CD4-positive, alpha-beta T cell treated with Interleukin-17A for 1 hour (primary cell): Measurements from ENCODE around the gene PRH2.

ENCODE experiments used
- DNase-seq: peaks from one replicate; pipeline ENCODE4 v3.0.0-alpha.2; 2020

PRH2 gene

DNA sequence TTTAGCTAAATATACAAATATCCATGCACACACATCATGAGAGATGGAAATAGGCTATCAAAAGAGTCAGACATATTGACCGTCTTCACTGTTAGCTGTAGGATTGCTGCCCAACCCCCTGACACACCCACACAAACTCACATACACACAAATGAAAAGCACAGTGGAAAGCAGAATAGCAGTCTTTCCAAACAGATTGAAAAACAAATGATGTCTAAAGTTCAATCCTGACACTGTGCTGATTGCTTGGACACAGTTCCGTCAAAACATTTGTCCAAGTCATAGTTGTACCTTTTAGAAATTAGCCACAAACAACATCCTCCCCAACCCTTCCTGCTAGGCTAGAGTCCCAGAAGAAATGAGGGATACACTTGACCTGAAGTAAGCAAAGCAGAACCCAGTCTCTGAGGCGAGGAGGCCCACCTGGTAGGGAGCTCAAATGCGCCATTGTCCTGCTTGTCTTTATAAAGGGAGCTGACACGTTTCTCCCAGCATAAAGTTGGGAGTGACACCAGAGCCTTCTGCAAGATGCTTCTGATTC lies at the start of gene PRH2:
Gene PRH2 (plus strand): TSS at position 491 of the 541 bp plus-strand sequence. CDS start 38 bp downstream, at position 529.
- no peak for DNase-seq

DNA sequence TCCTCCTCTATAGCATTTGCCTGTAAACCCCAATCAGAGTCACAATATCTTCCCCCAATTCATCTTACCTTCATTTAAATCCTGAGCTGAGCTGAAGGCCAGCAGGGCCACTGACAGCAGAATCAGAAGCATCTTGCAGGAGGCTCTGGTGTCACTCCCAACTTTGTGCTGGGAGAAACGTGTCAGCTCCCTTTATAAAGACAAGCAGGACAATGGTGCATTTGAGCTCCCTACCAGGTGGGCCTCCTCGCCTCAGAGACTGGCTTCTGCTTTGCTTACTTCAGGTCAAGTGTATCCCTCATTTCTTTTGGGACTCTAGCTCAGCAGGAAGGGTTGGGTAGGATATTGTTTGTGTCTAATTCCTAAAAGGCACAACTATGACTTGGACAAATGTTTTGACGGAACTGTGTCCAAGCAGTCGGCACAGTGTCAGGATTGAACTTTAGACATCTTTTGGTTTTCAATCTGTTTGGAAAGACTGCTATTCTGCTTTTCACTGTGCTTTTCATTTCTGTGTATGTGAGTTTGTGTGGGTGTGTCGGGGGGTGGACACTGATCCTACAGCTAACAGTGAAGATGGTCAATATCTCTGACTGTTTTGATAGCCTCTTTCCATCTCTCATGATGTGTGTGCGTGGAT lies 44.8 kb upstream of the PRH2 start, which contains the start of gene PRH1:
Gene PRH1 (minus strand): TSS at position 170 of the 640 bp plus-strand sequence. CDS start 38 bp downstream, at position 132.
- no peak for DNase-seq

DNA sequence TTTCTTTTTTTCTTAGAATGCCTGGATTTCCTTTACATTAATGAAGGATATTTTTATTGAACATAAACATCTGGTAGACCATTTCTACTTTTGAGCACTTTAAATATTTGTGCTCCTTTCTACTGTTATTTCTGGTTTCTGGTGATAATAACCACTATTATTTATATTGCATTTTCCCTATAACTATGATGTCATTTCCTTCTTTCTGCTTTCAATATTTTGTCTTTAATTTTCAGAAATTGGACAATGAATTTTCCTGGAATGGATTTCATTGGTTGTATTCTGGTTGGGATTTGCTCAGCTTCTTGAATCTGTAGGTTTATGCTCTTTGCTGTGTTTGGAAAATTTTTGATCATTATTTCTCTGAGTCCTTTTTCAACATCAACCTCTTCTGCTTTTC lies 39.8 kb upstream of the PRH2 start:
- DNase-seq: no peak

DNA sequence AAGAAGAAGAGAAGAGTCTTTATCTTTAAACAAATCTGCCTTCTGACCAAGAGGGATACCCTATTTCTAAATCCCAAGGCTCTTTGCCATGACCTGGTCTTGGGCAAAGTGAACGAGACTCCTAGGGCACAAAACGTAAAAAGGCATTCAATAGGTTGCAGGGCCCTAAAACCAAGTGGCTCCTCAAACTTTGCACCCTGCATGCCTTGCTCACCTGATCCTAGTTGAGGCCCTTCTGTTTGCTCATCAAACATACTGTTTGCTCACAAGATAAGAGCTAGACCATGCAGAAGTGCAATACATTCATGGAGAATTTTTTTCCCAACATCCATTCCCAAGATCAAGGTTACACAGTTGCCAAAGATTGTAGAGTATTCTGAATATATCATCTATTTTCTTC lies 37.1 kb upstream of the PRH2 start:
- DNase-seq: no peak

DNA sequence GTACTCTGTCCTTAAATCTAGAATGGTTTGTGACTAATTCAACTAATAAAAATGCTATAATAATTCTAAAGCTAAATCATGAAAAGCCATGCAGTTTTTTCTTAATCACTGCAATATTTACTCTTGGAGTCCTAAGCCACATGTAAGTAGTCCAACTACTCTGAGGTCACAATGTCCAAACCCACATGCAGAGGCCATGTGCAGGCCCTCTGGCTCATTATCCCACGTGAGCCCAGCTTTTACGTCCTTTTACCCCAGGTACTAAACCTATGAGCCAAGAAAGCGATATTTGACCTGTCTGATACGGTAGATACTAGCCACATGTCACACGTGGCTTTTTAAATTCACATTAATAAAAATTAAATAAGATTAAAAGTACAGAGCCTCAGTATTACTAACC lies 32.2 kb upstream of the PRH2 start:
- DNase-seq: no peak

DNA sequence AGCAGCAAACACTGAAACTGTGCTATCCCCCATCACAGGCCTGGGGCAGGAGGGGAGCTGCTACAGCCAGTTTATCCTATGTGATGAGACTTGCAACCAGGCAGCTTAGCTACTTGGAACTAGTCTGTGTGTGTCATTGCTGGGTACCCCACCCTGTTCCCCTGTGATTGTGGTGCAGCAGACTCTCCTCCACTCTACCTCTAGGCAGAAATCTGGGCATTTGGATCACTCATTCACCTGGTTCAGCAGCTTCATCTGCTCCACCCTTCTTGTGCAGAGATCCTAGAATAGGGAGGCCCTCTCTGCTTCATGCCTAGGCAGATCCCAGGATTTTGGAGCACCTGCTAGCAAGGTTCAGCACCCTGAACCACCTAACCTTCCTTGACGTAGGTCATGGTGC lies 28.5 kb upstream of the PRH2 start:
- DNase-seq: no peak

DNA sequence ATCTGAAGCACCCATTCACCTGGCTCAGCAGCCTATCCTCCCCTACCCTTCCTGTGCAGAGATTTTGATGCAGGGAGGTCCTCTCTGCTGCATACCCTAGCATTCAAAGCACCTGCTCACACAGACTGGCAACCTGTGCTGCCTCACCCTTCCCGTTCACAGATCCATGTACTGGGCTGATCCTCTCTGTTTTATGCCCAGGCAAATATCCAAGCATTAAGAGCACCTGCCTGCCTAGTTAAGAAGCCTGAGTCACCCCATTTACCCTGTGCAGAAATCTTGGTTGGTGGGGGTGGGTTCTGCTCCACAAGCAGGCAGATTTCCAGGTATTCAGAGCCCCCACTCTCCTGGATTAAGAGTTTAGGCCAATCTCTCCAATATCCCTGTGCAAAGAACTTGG lies 28.1 kb upstream of the PRH2 start:
- no peak for DNase-seq

DNA sequence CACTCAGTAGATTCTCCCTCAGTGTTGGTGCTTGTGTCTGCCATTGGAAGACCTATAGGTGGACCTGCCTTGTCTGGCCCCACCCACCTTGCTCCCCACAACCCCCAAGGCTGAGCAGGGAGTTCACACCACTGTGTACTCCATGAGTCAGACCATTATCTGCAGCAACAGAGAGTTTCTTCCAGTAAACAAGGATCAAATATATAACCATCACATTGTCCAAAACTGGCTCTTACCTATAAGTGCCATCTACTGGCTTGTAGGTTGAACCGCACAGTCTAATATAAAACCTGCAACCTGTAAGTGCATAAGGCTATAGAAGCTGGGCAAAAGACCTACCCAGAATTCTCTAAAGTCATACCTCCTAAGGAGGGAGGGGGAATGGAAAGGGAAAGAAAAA lies 27.6 kb upstream of the PRH2 start:
- no peak for DNase-seq

DNA sequence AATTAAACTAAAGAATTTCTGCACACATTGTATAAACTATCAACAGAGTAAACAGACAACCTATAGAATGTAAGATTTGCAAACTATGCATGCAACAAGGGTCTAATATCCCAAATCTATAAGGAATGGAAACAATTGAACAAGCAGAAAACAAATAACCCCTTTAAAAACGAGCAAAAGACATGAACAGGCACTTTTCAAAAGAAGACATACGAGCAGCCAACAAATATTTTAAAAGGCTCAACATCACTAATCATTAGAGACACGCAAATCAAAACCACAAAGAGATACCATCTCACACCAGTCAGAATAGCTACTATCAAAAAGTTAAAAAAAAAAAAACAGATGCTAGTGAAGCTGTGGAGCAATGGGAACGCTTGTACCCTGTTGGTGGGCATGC lies 24.4 kb upstream of the PRH2 start:
- DNase-seq: no peak

DNA sequence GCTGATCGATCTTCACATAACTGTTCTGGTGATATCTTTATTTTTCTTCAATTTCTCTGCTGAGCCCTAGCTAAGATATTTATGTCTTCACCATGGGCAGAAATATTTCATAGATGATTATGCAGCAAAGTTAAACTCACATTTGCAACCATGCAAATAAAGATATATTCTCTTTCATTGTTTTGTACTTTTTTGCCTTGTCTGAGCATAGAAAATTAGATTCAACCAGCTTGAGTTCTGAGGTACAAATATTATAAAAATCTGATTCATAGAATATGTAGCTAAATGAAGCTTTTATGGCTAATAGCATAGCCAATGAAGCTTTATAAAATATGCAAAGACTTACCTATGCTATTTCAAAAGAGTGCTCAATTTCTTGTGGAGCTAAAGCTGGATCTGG lies 19.6 kb upstream of the PRH2 start, which contains the start of gene TAS2R13:
Gene TAS2R13 (minus strand): TSS at position 101 of the 400 bp plus-strand sequence. CDS start 264 bp downstream, outside the sequence.
- no peak for DNase-seq

DNA sequence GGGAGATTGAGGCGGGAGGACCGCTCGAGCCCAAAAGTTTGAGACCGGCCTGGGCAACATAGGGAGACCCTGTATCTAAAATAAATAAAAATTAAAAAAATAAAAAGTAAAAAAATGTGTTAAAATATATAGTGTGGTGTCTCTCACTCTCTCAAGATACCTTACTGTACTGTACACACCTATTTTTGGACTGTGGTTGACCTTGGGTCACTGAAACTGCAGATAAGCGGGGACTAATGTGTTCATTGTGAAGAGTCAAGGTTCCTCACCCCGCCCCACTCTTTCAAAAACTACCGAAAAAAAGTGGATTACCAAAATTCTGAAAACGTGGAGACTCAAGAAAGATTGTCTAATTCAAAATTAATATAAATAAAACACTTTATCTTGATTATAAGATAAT lies 18.7 kb upstream of the PRH2 start:
- no peak for DNase-seq

DNA sequence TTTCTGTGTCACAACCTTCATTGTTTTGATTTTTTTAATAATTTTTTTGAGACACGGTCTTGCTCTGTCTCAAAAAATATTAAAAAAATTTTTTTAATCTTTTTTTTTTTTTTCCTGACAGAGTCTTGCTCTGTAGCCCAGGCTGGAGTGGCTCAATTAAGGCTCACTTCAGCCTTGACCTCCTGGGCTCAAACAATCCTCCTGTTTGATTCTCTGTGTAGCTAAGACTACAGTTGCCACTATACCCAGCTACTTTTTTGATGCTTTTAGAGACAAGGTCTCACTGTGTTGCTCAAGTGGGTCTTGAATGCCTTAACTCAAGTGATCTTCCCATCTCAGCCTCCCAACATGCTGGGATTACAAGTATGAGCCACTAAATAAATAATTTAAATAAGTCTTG lies 9.2 kb upstream of the PRH2 start:
- no peak for DNase-seq

DNA sequence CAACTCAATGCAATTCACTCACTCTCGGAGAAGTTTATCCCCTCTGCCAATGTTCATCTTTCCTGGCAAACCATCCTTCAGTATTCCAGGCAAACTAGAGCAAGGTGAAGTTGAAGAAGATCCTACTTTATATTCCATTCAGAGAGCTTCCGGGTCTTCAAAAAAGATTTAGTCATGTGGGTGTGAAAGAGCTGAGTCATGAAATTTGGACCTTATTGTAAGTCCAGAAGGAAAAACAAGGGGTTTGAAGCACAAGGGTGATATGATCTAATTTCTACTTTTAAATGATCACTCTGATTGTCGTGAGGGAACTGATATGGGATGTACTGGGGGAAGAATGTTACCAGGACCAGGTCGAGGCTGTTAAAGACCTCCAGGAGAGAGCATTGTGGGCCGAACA lies 2.8 kb upstream of the PRH2 start:
- DNase-seq: no peak

DNA sequence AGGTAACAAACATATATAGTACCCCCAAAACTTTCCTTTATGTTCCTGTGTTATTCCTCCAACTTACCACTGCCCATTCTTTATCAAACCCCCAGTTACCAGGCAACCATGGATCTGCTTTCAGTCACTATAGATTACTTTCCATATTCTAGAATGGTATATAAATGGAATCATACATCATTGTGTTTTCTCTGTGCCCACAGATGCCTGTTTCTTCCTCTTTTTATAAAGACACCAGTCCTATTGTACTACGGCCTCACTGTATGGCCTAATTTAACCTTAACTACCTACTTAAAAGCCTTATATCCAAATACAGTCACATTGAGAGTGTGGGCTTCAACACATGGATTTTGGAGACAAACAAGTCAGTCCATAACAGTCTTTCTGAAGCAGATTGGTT lies 7.5 kb downstream of the PRH2 start:
- DNase-seq: no peak

DNA sequence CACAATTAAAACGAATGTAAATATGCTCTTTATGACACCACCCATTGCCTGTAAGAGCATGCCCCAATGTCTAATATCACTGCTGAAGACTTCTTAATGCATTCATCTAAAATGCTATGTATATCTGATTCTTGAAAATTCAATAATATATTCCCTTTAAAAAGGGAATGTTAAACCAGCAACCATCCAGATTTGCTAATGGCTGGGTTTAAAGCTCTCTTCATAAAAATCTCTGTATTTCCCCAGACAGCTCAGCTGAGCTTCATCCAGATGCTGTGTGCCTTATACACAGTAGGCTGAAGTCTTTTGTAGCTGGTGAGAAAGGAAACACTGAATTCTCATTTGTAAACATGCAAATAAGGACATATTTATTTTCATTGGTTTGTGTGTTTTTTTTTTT lies 10.1 kb downstream of the PRH2 start, which contains the start of gene TAS2R14:
Gene TAS2R14 (minus strand): TSS at position 101 of the 400 bp plus-strand sequence. CDS start 56 bp downstream, at position 45.
- DNase-seq: no peak

DNA sequence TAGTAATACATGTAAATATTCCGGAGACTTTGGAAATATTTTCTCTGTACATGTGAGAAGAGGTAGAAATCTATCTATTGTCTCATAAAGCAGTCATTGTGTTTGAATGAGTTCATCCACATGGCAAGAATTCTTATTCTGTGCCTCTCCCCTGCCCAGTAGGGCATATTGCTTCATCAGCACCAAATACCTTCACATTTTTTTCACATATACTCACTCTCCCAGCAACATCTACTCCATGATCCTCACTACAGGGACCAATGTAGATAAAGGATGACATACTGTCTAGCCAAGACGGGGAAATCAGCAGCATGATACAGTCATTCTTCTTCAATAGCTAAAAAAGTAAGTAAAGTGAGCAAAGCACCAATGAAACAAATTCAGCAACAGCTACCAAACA lies 11.4 kb downstream of the PRH2 start:
- no peak for DNase-seq

DNA sequence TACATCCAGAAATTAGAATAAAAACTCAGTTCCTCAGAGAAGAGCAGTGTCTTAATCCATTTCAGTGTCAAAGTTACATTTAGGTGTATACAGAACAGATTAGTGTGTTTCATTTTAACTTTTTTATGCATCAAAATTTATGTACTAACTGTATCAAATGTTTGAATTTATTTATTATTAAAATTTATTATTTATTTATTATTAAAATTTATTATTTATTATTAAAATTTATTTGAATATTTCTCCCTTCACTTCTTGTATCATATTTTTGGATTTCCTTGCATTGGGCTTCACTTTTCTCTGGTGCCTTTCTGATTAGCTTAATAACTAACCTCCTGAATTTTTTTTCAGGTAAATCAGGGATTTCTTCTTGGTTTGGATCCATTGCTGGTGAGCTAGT lies 12.3 kb downstream of the PRH2 start:
- no peak for DNase-seq

DNA sequence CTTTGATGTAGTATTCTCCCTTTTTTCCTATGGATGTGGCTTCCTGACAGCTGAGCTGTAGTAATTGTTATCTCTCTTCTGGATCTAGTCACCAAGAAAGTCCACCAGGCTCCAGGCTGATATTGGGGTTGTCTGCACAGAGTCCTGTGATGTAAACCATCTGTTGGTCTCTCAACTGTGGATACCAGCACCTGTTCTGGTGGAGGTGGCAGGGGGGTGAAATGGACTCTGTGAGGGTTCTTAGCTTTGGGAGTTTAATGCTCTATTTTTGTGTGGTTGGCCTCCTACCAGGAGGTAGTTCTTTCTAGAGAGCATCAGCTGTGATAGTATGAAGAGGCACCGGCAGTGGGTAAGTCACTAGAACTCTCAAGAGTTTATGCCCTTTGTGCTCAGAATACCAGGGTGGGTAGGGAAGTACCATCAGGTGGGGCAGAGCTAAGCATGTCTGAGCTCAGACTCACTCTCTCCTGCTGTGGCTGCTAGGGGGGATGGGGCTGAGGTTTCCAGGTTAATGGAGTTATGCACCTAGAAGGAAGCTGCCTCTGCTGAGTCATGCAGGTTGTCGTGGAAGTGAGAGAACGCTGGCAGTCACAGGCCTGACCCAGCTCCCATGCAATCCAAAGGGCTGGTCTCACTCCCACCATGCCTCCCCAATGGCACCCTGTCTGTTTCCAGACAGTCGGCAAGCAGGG lies 13.0 kb downstream of the PRH2 start:
- no peak for DNase-seq

DNA sequence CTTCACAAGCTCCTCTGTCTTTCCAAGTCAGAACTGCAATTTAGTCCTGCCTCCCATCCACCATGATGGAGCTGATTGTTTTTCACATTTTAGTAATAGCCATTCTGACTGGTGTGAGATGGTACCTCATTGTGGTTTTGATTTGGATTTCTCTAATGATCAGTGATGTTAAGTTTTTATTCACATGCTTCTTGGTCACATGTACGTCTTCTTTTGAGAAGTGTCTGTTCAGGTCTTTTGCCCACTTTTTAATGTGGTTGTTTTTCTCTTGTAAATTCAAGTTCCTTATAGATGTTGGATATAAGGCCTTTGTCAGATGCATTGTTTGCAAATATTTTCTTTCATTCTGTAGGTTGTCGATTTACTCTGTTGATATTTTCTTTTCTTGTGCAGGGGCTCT lies 14.1 kb downstream of the PRH2 start:
- no peak for DNase-seq

DNA sequence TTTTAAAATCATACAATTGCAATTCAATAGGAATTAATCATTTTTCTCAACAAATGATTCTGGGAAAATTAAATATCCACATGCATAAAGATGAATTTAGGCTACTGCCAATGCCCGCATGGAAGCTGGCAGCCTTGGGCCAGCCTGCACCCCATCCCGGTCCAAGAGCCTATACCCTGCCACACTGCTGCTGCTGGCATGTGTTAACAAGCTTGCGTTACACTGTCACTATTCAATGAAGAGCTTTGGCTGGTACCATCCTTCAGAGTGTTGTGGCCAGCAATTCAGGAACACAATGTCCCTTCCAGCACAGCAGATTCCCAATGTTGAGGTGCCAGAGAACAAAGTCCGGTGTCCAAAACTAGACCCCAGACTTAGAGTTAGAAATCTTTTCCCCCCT lies 23.6 kb downstream of the PRH2 start:
- no peak for DNase-seq

DNA sequence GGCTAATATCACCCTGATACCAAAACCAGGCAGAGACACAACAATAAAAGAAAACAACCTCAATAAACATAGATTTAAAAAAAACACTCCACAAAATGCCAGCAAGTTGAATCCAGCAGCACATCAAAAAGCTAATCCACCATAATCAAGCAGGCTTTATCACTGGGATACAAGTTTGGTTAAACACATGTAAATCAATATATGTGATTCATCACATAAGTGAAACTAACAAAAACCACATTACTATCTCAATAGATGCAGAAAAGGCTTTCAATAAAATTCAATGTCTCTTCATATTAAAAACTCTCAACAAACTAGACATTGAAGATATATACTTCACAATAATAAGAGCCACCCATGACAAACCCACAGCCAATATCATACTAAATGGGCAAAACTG lies 27.0 kb downstream of the PRH2 start:
- DNase-seq: no peak

DNA sequence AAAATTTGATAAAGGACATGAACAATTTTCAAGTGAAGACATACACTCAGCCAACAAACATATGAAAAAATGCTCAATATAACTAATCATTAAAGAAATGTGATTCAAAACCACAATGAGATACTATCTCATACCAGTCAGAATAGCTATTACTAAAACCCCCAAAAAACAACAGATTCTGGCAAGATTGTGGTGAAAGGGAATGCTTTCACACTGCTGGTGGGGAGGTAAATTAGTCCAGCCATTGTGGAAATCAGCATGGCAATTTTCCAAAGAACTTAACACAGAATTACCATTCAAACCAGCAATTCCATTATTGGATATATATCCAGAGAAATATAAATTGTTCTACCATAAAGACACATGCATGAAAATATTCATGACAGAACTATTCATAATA lies 28.7 kb downstream of the PRH2 start:
- no peak for DNase-seq

DNA sequence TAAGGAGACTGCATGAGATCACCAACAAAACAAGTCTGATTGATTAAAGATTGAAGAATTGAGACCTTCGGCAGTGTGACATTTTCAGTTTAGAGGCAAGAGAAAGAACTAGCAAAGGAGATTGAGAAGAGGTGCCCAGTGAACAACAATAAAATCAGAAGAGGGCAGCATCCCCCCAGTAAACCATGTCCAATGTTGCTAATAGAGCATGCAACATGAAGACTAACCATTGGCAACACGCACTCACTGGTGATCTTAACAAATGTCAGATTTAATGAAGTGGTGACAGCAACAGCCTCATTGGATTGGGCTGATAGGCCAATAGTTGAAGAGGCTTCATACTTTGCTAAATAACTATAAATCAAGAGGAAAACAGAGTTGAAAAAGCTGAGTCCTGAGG lies 30.8 kb downstream of the PRH2 start:
- peak; percentile 28 for DNase-seq

DNA sequence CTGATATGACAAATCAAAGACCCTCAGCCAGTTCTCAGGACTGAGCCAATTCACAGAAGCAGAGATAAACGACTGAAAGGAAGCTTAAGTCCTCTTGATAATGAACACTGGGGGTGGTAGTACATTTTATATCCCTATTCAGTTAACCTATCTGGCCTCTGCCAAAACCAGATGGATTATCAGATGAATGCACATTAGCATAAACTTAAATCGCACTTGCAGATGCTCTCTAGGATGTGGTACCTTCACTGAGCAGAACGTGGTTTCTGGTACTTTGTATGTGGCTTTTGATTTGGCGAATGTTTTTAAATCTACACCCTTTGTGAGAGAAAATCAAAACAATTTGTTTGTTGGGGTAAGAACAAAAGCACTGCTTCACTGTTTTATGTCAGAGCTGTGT lies 31.2 kb downstream of the PRH2 start:
- peak; percentile 16 for DNase-seq
